Measurements from ENCODE around the gene TPM4. TPM values are rescaled to one million over a fixed set of nuclear protein-coding genes. Genes with fewer than 3 reads are reported as not detected.

The TPM4 gene
- total RNA-seq, 1 experiment from 2014 or later = 307 TPM

GRCh38 chr19:16121141-16121540 lies 44.8 kb downstream of the TPM4 start:
- CTCF ChIA-PET = no interaction called here
- H3K36me3 ChIP-seq (ENCODE audit: low read depth) = peaks cover 17% of the 10 kb centered on the region; the same call in 1 of the 2 replicates
- H3K9me2 ChIP-seq (ENCODE audit: insufficient read depth) = no peaks in the 10 kb centered on the region
- peaks cover 12% of the 10 kb centered on the region; the same call in 1 of the 2 replicates for H4K20me1 ChIP-seq (ENCODE audit: insufficient read depth)
- TF ChIP-seq CTCF (conservative IDR thresholded peaks at IDR 0.05) (no peak), EZH2 (IDR thresholded peaks at IDR 0.05; ENCODE audit: low read depth) (no peak)
- H3F3A ChIP-seq (ENCODE audit: insufficient read depth, low read depth) = no peaks in the 10 kb centered on the region
- H3K4me3 ChIP-seq = no peak overlapping the region
- peaks cover 12% of the 10 kb centered on the region for H3K79me2 ChIP-seq (ENCODE audit: low read depth)
- no peak overlapping the region for H2AFZ ChIP-seq
- H3K4me2 ChIP-seq = no peak overlapping the region
- POLR2A ChIA-PET (ENCODE audit: unreplicated experiment) = no interaction called here
- H3K27ac ChIP-seq = no peak overlapping the region
- no peak for DNase-seq
- intact Hi-C loops (cut with micrococcal nuclease; ENCODE audit: unreplicated experiment) = no loop called here
- no TSS peak for BruUV-seq (replicated peaks)
- H3K27me3 ChIP-seq (ENCODE audit: insufficient read depth, low read depth) = no peaks in the 10 kb centered on the region
- H3K9me3 ChIP-seq (ENCODE audit: insufficient read depth, low read depth) = no peaks in the 10 kb centered on the region
- H3K4me1 ChIP-seq (replicated peaks; ENCODE audit: insufficient read depth) = no peaks in the 10 kb centered on the region

- Histone ChIP-seq H4K20me1 (ENCODE audit: insufficient read depth) (peaks cover 10% of the 10 kb centered on the region; the same call in 1 of the 2 replicates), H3K4me1 (replicated peaks; ENCODE audit: insufficient read depth) (no peaks in the 10 kb centered on the region), H3F3A (ENCODE audit: insufficient read depth, low read depth) (no peaks in the 10 kb centered on the region), H3K27ac (no peak overlapping the region), H3K9me2 (ENCODE audit: insufficient read depth) (no peaks in the 10 kb centered on the region), H2AFZ (no peak overlapping the region), H3K4me2 (no peak overlapping the region), H3K36me3 (ENCODE audit: low read depth) (peaks cover 17% of the 10 kb centered on the region; the same call in 1 of the 2 replicates), H3K27me3 (ENCODE audit: insufficient read depth, low read depth) (no peaks in the 10 kb centered on the region), H3K9me3 (ENCODE audit: insufficient read depth, low read depth) (no peaks in the 10 kb centered on the region), H3K79me2 (ENCODE audit: low read depth) (peaks cover 4% of the 10 kb centered on the region), H3K4me3 (no peak overlapping the region)
- POLR2A ChIA-PET (ENCODE audit: unreplicated experiment) = no interaction called here
- CTCF ChIA-PET = no interaction called here
- BruUV-seq (replicated peaks) = no TSS peak
- intact Hi-C loops (cut with micrococcal nuclease; ENCODE audit: unreplicated experiment) = no loop called here
- TF ChIP-seq EZH2 (IDR thresholded peaks at IDR 0.05; ENCODE audit: low read depth) = no peak
- TF ChIP-seq CTCF (conservative IDR thresholded peaks at IDR 0.05) = no peak
- no peak for DNase-seq
These were observed 45.7 kb downstream of the TPM4 start for GRCh38 chr19:16121967-16122366.

- peaks cover 4% of the 10 kb centered on the region; the same call in 1 of the 2 replicates for H4K20me1 ChIP-seq (ENCODE audit: insufficient read depth)
- CTCF ChIA-PET = no interaction called here
- no peaks in the 10 kb centered on the region for H3K9me2 ChIP-seq (ENCODE audit: insufficient read depth)
- TF ChIP-seq EZH2 (IDR thresholded peaks at IDR 0.05; ENCODE audit: low read depth) = no peak
- TF ChIP-seq CTCF (conservative IDR thresholded peaks at IDR 0.05) = no peak
- no TSS peak for BruUV-seq (replicated peaks)
- no peaks in the 10 kb centered on the region for H3K79me2 ChIP-seq (ENCODE audit: low read depth)
- POLR2A ChIA-PET (ENCODE audit: unreplicated experiment) = no interaction called here
- no peak for DNase-seq
- H3K36me3 ChIP-seq (ENCODE audit: low read depth) = peaks cover 29% of the 10 kb centered on the region
- H3K9me3 ChIP-seq (ENCODE audit: insufficient read depth, low read depth) = no peaks in the 10 kb centered on the region
- no peak overlapping the region for H3K4me2 ChIP-seq
- intact Hi-C loops (cut with micrococcal nuclease; ENCODE audit: unreplicated experiment) = no loop called here
- H3K27me3 ChIP-seq (ENCODE audit: insufficient read depth, low read depth) = no peaks in the 10 kb centered on the region
- H3K4me1 ChIP-seq (replicated peaks; ENCODE audit: insufficient read depth) = no peaks in the 10 kb centered on the region
- no peak overlapping the region for H3K4me3 ChIP-seq
- no peak overlapping the region for H2AFZ ChIP-seq
- no peaks in the 10 kb centered on the region for H3F3A ChIP-seq (ENCODE audit: insufficient read depth, low read depth)
- no peak overlapping the region for H3K27ac ChIP-seq
These were observed 48.7 kb downstream of the TPM4 start for GRCh38 chr19:16124953-16125352.

Measured in PC-9 (cell line).